NT2/D1 (cell line): ENCODE data around the gene DNAI2.

ENCODE experiments used
- DNase-seq: peaks from one replicate; pipeline ENCODE4 v3.0.0-alpha.2; 2011; ENCODE audit warnings: low read depth, low spot score
- H3K27me3 ChIP-seq: 2 replicates; pipeline ENCODE4 v1.6.0; 2011; ENCODE audit warnings: mild to moderate bottlenecking; ENCODE audit not compliant: insufficient read length, insufficient read depth
- H3K36me3 ChIP-seq: 2 replicates; pipeline ENCODE4 v1.6.1; 2011; ENCODE audit warnings: mild to moderate bottlenecking, low read length, mixed read lengths; ENCODE audit not compliant: insufficient read depth, insufficient read length
- H3K4me1 ChIP-seq: 2 replicates; pipeline ENCODE4 v1.5.1; 2011; ENCODE audit not compliant: insufficient read depth, insufficient read length
- H3K4me3 ChIP-seq: 2 replicates; pipeline ENCODE4 v1.5.1; 2011; ENCODE audit warnings: low read depth; ENCODE audit not compliant: insufficient read length
- H3K9ac ChIP-seq: 2 replicates; pipeline ENCODE4 v1.6.0; 2011; ENCODE audit warnings: low read depth; ENCODE audit not compliant: insufficient read length
- H3K9me3 ChIP-seq: 2 replicates; pipeline ENCODE4 v1.5.1; 2011; ENCODE audit warnings: mild to moderate bottlenecking, low read length; ENCODE audit not compliant: insufficient read depth
- SUZ12 ChIP-seq: IDR thresholded peaks from 2 replicates; pipeline ENCODE4 v1.6.1; 2011; ENCODE audit not compliant: insufficient read length, insufficient read depth; ENCODE audit errors: extremely low read depth
- YY1 ChIP-seq: IDR thresholded peaks from 2 replicates; pipeline ENCODE4 v1.6.1; 2011; ENCODE audit not compliant: insufficient read length, insufficient read depth
- ZNF274 ChIP-seq: IDR thresholded peaks from 2 replicates; pipeline ENCODE4 v1.6.1; 2011; ENCODE audit warnings: mild to moderate bottlenecking, low read depth, low read length

Gene DNAI2

DNA sequence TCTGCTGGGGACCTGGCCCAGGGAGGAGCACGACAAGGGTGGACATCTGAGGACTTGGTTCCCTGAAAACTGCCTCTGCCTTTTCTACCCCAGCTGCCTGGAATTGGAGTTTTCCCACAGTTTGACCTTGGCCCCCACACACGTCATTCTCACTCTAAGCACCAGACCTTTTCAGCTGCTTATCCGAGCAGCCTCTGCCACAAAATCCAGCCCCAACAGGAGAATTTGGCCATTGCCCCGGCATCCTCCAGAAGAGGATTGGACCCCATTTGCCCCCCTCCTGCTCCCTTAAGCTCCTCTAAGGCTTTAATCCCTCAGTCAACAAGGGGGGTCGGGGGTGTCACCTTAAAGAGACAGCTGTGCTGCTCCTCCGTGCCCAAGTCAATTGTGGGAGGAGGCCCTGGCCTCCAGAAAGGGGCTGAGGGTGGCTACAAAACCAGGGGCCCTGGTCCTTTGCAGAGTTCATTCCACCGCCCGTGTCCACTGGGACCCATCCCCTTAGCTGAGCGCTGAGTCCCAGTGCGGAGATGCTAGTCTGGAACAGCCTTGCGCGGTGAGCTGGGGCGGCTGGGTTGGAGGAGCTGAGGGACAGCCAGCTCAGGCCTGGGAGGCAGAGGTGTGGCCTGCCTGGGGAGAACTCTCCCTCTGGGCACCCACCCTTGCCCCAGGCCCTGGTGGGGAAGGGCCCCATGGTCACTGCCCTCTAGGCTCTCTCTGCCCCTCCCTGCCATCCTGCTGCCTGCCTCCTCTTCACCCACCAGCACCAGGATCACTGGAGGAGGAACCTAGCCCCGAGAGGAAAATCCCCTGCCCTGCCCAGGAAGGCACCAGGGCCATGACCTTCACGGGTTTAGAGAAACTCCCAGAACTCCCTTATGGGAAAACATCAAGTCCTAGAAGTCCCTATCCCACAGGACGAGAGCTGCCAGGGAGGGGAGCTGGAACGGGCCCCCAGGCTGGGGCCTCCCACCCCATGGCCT lies 41.8 kb upstream of the DNAI2 start:
- no peak for DNase-seq
- Histone ChIP-seq H3K27me3 (no peaks in the 10 kb centered on the region), H3K36me3 (peaks cover 3% of the 10 kb centered on the region), H3K9me3 (no peaks in the 10 kb centered on the region), H3K4me3 (no peak overlapping the region), H3K4me1 (peaks cover 22% of the 10 kb centered on the region), H3K9ac (no peak overlapping the region)
- no peak for TF ChIP-seq YY1
- no peak for TF ChIP-seq SUZ12
- no peak for TF ChIP-seq ZNF274

DNA sequence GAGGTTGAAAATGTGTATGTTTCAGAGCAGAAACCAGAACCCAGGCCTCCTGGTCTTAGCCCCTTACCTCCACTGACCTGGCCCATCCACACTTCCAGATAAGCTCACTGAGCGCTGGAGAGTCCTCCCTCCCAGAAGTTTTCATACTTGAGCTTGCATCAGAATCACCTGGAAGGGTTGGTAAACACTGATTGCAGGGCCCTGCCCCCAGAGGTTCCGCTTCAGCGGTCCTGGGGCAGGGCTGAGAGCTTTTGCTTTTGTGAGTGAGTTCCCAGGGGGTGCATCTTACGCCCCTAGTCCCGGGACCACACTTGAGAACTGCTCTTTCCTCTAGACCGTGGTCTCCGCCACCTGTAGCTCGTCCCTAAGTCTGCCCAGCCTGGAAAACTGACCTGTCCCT lies 40.1 kb upstream of the DNAI2 start:
- TF ChIP-seq ZNF274 = no peak
- Histone ChIP-seq H3K4me1 (peaks cover 23% of the 10 kb centered on the region), H3K9ac (no peak overlapping the region), H3K27me3 (no peaks in the 10 kb centered on the region), H3K4me3 (no peak overlapping the region), H3K36me3 (peaks cover 2% of the 10 kb centered on the region), H3K9me3 (no peaks in the 10 kb centered on the region)
- no peak for DNase-seq

DNA sequence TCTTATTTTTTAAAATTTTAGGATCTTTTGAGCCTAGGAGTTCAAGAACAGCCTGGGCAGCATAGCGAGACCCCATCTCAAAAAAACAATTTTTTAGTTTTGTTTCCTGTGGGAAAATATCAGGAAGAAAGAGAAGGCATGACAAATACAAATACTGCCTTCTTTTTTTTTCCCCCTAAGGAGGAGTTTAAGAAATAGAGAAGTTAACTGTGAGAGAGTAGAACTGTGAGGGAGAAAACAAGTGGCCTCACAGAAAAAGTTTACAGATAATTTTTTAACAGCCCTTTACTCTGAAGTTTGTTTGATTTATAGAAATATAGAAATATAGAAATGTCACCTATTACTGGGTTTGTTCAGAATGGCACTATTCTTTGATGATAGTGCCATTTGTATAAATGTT lies 39.5 kb upstream of the DNAI2 start:
- Histone ChIP-seq H3K36me3 (no peaks in the 10 kb centered on the region), H3K9ac (no peak overlapping the region), H3K4me3 (no peak overlapping the region), H3K27me3 (no peaks in the 10 kb centered on the region), H3K4me1 (peaks cover 26% of the 10 kb centered on the region), H3K9me3 (no peaks in the 10 kb centered on the region)
- no peak for DNase-seq
- TF ChIP-seq YY1 (no peak), ZNF274 (no peak), SUZ12 (no peak)

DNA sequence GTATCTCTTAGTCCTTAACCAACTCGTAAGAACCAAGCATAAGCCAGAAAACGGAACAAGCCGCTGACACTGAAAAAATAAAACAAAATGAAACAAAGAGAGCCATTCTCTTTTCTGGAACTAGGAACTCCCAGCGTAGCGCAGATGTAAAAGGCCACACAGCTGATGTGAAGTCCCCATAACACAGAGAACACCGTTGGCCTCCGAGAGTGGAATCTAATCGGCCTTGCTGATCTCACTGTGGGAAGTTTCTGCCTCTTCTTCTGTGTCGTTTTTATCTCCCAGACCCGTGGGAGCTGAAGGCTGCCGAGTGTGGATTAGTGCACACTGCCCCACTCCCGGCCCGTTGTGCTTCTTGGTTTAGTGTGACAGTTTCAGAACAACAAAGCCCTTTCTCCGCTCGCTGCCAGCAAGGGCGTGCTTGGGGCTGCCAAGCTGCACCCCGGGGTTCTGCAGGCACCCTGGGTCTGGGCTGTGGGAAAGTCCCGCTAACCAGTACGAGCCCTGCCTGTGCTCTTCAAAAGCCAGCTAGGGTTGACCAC lies 38.9 kb upstream of the DNAI2 start:
- DNase-seq = no peak
- Histone ChIP-seq H3K9ac (no peak overlapping the region), H3K36me3 (no peaks in the 10 kb centered on the region)

DNA sequence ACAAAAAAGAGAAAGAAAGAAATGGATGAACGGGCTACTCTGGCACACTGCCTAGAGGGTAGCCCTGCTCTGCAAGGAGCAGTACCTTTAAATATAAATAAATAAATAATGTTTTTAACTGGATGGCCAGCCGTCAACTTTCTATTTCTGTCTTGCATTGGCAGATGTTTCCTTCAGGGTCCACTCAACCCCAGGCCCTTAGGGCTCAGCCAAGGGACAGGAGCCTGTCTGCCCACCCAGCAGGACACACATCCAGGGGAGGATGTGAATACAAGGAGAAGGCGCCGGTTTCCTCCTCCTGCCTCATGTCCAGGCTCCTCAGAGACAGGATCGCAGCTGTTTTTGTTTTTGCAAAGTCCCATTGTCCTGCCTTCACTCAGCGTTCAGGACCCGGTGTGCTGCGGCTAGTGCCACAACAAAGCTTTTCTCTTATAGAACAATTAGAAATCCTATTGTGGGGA lies 38.1 kb upstream of the DNAI2 start:
- no peak for DNase-seq
- Histone ChIP-seq H3K4me1 (peaks cover 28% of the 10 kb centered on the region), H3K9ac (no peak overlapping the region), H3K27me3 (no peaks in the 10 kb centered on the region), H3K4me3 (no peak overlapping the region), H3K9me3 (no peaks in the 10 kb centered on the region), H3K36me3 (no peaks in the 10 kb centered on the region)
- TF ChIP-seq ZNF274 (no peak), YY1 (no peak), SUZ12 (no peak)

More for the DNA sequence above, 38.9 kb upstream of the DNAI2 start:
- Histone ChIP-seq H3K27me3 (no peaks in the 10 kb centered on the region), H3K9me3 (no peaks in the 10 kb centered on the region), H3K4me1 (peaks cover 28% of the 10 kb centered on the region), H3K4me3 (no peak overlapping the region)
- TF ChIP-seq SUZ12 (no peak), YY1 (no peak), ZNF274 (no peak)

DNA sequence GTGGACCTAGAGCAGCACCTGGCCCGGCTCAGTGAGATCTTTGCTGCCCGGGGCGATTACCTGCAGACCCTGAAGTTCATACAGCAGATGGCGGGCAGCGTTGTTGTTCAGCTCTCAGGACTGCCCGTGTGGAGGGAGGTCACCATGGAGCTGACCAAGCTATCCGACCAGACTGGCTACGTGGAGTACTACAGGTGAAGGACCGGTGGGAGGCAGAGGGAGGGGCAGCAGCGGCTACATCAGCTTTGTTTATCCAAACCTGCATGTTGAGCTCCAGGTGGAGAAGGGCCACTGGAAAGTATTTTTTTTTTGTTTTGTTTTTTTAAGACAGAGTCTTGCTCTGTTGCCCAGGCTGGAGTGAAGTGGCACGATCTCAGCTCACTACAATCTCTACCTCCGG lies 36.7 kb upstream of the DNAI2 start:
- no peak for TF ChIP-seq SUZ12
- TF ChIP-seq YY1 = no peak
- no peak for TF ChIP-seq ZNF274
- Histone ChIP-seq H3K9me3 (no peaks in the 10 kb centered on the region), H3K9ac (no peak overlapping the region), H3K4me1 (peaks cover 24% of the 10 kb centered on the region), H3K36me3 (no peaks in the 10 kb centered on the region), H3K4me3 (no peak overlapping the region), H3K27me3 (peaks cover 2% of the 10 kb centered on the region)
- no peak for DNase-seq

DNA sequence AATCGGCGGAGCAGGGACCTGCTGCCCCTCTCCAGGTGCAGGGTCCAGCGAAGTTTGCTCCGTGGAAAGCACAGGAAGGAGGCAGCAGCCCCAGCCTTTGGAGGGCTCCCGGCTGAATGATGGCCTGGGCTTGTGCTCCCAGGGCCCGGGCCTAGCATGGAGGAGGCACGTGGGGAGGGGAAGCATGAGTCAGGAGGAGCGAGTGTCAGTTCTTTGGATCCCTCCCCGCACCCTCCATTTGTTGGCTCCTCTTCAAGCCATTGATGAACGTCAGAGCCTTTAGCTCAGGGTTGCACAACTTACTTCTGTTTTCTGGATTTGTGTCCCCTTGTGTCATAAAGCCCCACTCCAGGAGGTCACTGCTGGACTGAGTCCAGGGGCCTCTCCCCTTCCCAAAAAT lies 34.9 kb upstream of the DNAI2 start:
- no peak for TF ChIP-seq SUZ12
- no peak for TF ChIP-seq YY1
- TF ChIP-seq ZNF274 = no peak
- DNase-seq = no peak
- no peaks in the 10 kb centered on the region for H3K9me3 ChIP-seq
- H3K9ac ChIP-seq = no peak overlapping the region
- peaks cover 16% of the 10 kb centered on the region for H3K4me1 ChIP-seq
- peaks cover 7% of the 10 kb centered on the region for H3K27me3 ChIP-seq
- no peaks in the 10 kb centered on the region for H3K36me3 ChIP-seq
- H3K4me3 ChIP-seq = no peak overlapping the region
